Adipocyte (in vitro differentiated cells): ENCODE results near the gene NT5C.
"Not testable (repeated sequence)": the region's sequence is repeated elsewhere in the genome, so short reads cannot be mapped to it uniquely, and the experiment has no call there.

Experiments used
- DNase-seq: peaks from one replicate; pipeline ENCODE4 v3.0.0-alpha.2; 2015; ENCODE audit warnings: low read depth
- H3K27me3 ChIP-seq: replicated peaks from 2 replicates; pipeline ENCODE4 v1.7.0; 2013; ENCODE audit warnings: mild to moderate bottlenecking, low read length, moderate library complexity; ENCODE audit not compliant: control insufficient read depth, insufficient read depth
- H3K36me3 ChIP-seq: 2 replicates; pipeline ENCODE4 v1.7.0; 2013; ENCODE audit warnings: low read length, mild to moderate bottlenecking, moderate library complexity; ENCODE audit not compliant: control insufficient read depth, insufficient read depth, severe bottlenecking
- H3K4me1 ChIP-seq: 2 replicates; pipeline ENCODE4 v1.7.0; 2013; ENCODE audit warnings: mild to moderate bottlenecking, low read length, moderate library complexity; ENCODE audit not compliant: control insufficient read depth, insufficient read depth
- H3K4me3 ChIP-seq: 2 replicates; pipeline ENCODE4 v1.7.0; 2013; ENCODE audit warnings: mild to moderate bottlenecking, low read length, moderate library complexity
- H3K9ac ChIP-seq: 2 replicates; pipeline ENCODE4 v1.7.0; 2013; ENCODE audit warnings: mild to moderate bottlenecking, low read length, moderate library complexity
- H3K9me3 ChIP-seq: 2 replicates; pipeline ENCODE4 v1.7.0; 2013; ENCODE audit warnings: mild to moderate bottlenecking, low read length, moderate library complexity; ENCODE audit not compliant: control insufficient read depth

Gene NT5C

DNA sequence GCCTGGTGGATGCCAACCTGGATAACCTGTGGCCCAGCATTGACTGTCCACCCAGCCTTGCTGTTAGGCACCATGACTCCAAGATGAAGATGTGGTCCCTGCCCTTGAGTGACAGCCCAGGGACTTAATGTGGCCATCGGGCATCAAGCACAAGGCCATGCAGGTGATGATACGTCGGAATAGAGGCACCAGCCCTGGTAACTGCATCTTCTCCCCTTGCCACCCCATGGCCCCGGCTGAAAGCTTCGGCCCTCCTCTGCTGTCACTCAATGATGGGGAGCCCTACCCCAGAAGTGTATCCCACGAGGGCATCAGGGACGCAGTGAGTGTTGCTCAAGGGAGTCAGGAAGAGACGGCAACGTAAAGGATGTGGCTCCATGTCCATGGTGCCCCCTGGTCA, 2.0 kb downstream of the NT5C start:
- H3K9me3 ChIP-seq, result no peaks in the 10 kb centered on the region
- H3K4me1 ChIP-seq, result peaks cover 11% of the 10 kb centered on the region
- peaks cover 13% of the 10 kb centered on the region for H3K36me3 ChIP-seq
- DNase-seq, result no peak
- no peak overlapping the region for H3K9ac ChIP-seq
- H3K27me3 ChIP-seq, result no peaks in the 10 kb centered on the region
- H3K4me3 ChIP-seq, result no peak overlapping the region

DNA sequence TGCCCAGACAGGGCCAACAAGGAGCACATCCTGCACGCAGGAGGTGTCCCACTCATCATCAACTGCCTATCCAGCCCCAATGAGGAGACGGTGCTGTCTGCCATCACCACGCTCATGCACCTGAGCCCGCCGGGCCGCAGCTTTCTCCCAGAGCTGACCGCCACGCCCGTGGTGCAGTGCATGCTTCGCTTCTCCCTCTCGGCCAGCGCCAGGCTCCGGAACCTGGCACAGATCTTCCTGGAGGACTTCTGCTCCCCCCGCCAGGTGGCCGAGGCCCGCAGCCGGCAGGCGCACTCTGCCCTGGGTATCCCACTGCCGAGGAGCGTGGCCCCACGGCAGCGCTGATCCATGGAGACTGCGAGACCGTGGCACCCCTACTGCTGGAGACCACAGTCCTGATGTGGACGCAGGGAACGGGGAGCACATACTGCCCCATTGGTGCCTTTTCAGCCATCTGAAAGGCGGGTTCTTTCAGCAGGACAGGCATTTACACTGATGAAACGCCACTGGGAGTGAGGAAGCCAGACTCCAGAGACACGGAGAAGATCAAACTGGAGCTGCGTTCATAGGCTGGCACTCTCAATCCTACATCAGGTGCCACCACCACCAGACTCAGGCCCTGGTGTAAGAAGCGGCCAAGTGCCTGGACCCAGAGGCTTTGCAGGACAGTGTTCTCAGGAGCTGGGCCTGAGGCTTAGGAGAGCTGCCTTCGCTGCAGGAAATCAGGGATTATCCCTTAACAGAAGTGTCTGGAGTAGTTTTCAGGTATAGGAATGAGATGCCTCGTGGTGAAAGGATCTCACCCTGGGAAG, 2.6 kb downstream of the NT5C start:
- DNase-seq, result no peak
- no peak overlapping the region for H3K9ac ChIP-seq
- peaks cover 13% of the 10 kb centered on the region for H3K36me3 ChIP-seq

GRCh38 chr17:75127936-75128335, 3.6 kb downstream of the NT5C start:
- H3K9ac ChIP-seq, DNase-seq, H3K4me3 ChIP-seq, H3K27me3 ChIP-seq, H3K9me3 ChIP-seq: not testable (repeated sequence)
- peaks cover 13% of the 10 kb centered on the region for H3K36me3 ChIP-seq
- H3K4me1 ChIP-seq, result peaks cover 11% of the 10 kb centered on the region

More for the DNA sequence above, 2.6 kb downstream of the NT5C start:
- Histone ChIP-seq H3K4me1 (peaks cover 11% of the 10 kb centered on the region), H3K9me3 (no peaks in the 10 kb centered on the region), H3K4me3 (no peak overlapping the region), H3K27me3 (no peaks in the 10 kb centered on the region)

- no peaks in the 10 kb centered on the region for H3K27me3 ChIP-seq
- no peak overlapping the region for H3K9ac ChIP-seq
- peaks cover 10% of the 10 kb centered on the region for H3K4me1 ChIP-seq
These were observed 4.6 kb downstream of the NT5C start for GRCh38 chr17:75126954-75127353.

DNA sequence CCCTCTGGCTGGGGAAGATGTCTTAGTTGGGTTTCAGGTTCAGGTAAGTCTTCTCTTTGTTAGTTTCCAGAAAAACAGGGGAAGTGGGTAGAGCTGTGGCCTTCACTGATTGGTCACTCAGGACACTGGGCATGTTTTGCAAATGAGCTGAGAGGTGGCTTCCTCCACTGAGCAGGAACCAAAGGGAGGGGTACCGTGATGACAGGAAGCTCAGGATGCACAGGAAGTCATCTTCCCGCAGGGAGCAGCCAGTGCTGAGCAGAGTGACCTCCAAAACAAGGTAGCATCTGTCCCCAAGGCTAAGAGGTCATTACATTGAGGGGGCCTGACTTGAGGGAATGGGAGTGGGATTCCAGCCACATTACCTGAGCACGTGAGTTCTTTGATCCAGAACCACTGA, 5.6 kb downstream of the NT5C start:
- H3K9ac ChIP-seq, result no peak overlapping the region
- H3K4me3 ChIP-seq, result no peak overlapping the region
- H3K27me3 ChIP-seq, result no peaks in the 10 kb centered on the region
- H3K36me3 ChIP-seq, result peaks cover 16% of the 10 kb centered on the region
- H3K9me3 ChIP-seq, result no peaks in the 10 kb centered on the region
- H3K4me1 ChIP-seq, result peaks cover 7% of the 10 kb centered on the region
- DNase-seq, result no peak

More at GRCh38 chr17:75126954-75127353, 4.6 kb downstream of the NT5C start:
- no peak for DNase-seq
- Histone ChIP-seq H3K4me3 (no peak overlapping the region), H3K36me3 (peaks cover 13% of the 10 kb centered on the region), H3K9me3 (no peaks in the 10 kb centered on the region)

DNA sequence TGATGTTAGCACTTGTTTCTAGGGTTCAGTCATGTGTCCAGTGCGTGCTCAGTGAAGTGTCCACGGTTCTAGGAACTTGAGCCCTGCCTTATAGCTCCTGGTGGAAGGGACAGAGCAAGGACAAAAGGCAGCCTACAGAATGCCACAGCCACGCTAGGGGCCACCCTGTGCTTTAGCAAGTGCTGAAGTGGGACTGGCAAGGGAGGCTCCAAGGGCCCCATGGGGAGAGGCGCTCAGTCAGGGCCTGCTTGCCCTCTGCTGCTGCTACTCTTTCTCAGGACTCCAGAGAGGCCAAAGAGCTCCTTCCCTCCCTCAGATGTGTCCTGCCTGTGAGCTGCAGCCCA, 6.8 kb downstream of the NT5C start:
- H3K9me3 ChIP-seq, result no peaks in the 10 kb centered on the region
- H3K36me3 ChIP-seq, result peaks cover 14% of the 10 kb centered on the region
- H3K9ac ChIP-seq, result no peak overlapping the region
- H3K4me3 ChIP-seq, result no peak overlapping the region
- H3K4me1 ChIP-seq, result no peaks in the 10 kb centered on the region
- no peaks in the 10 kb centered on the region for H3K27me3 ChIP-seq
- DNase-seq, result no peak

DNA sequence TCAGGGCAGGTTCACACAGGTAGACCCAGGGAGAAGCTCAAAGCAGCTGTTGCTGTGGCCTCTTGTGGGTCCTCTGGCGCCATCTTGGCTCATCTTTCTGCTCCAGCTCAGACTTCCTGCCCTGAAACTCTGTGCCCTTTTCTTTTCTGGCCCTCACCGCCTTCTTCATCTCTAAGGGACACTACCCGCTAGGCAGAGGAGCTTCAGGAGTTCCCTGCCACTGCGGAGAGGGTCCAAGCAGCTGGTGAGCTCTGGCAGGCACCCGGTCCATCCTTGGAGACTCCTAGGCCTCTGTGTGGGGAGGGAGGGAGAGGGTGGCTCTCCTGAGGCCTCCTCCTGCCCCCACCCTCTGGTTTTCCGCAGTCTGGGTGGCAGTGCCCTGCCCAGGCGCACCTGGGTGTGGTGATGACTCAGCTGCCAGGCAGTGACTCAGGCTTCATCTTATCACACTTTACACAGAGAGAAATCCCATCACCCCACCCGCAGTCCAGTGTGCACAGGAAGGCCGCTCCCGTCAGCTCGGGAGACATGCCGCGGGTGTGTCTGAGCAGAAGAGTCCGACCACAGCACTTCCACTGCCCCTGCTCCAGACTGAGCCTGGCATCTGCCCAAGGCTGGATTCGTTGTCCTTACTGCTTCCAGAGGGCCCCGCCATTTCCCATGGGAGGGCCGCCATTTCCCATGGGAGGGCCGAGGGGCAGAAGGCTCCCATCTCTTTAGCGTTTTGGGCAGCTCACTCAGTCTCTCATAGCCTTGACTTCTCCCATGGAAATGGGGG, 7.3 kb downstream of the NT5C start:
- Histone ChIP-seq H3K9ac (no peak overlapping the region), H3K27me3 (no peaks in the 10 kb centered on the region), H3K4me1 (no peaks in the 10 kb centered on the region), H3K9me3 (no peaks in the 10 kb centered on the region), H3K36me3 (peaks cover 9% of the 10 kb centered on the region), H3K4me3 (no peak overlapping the region)
- DNase-seq, result no peak

DNA sequence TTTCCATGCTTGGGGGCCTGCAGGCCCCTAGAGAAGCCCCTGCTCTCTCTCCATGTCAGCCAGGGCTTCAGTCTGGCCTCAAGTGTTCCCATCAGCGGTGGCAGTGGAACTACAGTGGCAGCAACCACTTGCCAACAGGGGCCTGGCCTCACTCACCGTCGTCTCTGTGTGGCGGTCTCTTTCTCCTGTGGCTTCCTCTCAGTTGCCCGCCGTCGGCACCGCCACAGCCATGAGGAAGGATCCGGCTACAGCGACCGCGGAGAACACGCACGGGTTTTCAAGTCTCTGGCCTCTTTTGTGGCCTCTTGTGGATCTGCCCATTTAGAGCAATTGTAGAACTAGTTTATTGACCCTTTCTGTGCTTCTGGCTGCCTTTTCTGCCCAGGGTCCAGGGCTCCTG, 13.2 kb downstream of the NT5C start:
- Histone ChIP-seq H3K27me3 (no peaks in the 10 kb centered on the region), H3K36me3 (peaks cover 11% of the 10 kb centered on the region), H3K9ac (no peak overlapping the region), H3K4me3 (no peak overlapping the region), H3K4me1 (peaks cover 24% of the 10 kb centered on the region), H3K9me3 (no peaks in the 10 kb centered on the region)
- no peak for DNase-seq

- H3K9me3 ChIP-seq, result no peaks in the 10 kb centered on the region
These were observed 14.8 kb downstream of the NT5C start for GRCh38 chr17:75116737-75117136.

DNA sequence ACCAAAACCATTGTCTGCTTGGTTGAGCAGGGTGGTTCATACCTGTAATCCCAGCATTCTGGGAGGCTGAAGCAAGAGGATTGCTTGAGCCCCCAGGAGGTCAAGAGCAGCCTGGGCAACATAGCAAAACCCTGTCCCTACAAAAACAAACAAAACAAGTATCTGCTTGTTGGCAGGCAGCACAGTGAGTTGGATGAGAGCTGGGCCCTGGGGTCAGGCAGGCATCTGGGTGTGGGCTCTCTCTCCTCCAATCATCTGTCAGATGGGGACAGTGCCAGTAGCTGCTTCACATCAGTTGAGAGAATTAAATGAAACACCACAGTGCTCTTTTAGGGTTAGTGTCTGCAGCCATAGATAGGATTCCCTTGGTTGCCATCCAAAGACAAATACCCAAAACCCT, 16.0 kb downstream of the NT5C start:
- no peak overlapping the region for H3K9ac ChIP-seq
- DNase-seq, result no peak
- H3K4me1 ChIP-seq, result peaks cover 27% of the 10 kb centered on the region
- H3K27me3 ChIP-seq, result no peaks in the 10 kb centered on the region
- H3K36me3 ChIP-seq, result peaks cover 7% of the 10 kb centered on the region
- no peak overlapping the region for H3K4me3 ChIP-seq
- no peaks in the 10 kb centered on the region for H3K9me3 ChIP-seq

More at GRCh38 chr17:75116737-75117136, 14.8 kb downstream of the NT5C start:
- Histone ChIP-seq H3K27me3 (no peaks in the 10 kb centered on the region), H3K4me3 (no peak overlapping the region), H3K4me1 (peaks cover 24% of the 10 kb centered on the region), H3K9ac (no peak overlapping the region), H3K36me3 (peaks cover 11% of the 10 kb centered on the region)
- DNase-seq, result no peak

DNA sequence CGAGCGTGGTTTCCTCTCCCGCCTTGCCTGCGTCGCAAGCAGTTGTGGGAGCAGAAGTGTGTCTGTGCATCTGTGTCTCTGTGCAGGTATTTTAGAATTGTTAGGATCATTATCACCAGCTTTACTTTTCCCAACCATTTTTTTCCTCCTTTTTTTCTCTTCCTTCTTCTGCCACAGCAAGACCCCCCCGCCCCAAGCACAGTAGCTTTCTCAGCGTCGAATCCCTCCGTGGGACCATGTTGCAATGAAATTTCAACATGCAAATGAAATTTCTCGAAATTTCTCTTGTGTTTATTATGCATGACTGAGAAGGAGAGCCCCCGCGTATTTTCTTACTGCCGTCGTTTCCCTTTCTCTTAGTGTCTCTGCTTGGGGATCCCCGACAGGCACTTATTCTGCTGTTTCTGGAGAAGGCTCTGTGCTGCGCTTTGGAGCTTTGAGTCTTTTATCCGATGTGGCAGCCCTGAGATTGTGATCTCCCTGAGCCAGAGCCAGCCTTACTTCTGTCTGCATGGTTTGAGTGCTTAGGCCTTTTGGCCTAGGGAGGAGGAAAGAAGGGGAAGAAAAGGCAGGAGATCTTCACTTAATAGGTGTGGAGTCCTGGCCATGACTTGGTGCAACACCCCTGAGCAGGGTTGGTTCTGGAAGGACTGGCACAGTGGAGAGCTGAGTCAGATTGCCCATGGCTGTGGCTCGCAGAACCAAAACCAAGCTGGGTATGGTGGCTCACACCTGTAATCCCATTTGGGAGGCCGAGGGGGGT, 16.8 kb downstream of the NT5C start:
- peak overlapping the region; percentile 82 for H3K4me3 ChIP-seq
- DNase-seq, result no peak

More for the DNA sequence above, 16.8 kb downstream of the NT5C start:
- H3K27me3 ChIP-seq, result no peaks in the 10 kb centered on the region
- peaks cover 7% of the 10 kb centered on the region for H3K36me3 ChIP-seq
- peak overlapping the region; percentile 83 for H3K9ac ChIP-seq
- peaks cover 30% of the 10 kb centered on the region for H3K4me1 ChIP-seq
- no peaks in the 10 kb centered on the region for H3K9me3 ChIP-seq
